Vagina (tissue), 2 donors: ENCODE data around the gene TMA7. TPM values are rescaled to one million over a fixed set of nuclear protein-coding genes. Genes with fewer than 3 reads are reported as not detected.
A peak's percentile ranks its signal among the peaks of the same experiment; 100 is the strongest.
"Not testable (repeated sequence)": the region's sequence is repeated elsewhere in the genome, so short reads cannot be mapped to it uniquely, and the experiment has no call there.

Experiments
- DNase-seq, 2 donors: peaks; one replicate each; pipeline ENCODE4 v3.0.0-alpha.2; 2017; ENCODE audit errors: extremely low spot score in 2 of 2
- H3K27ac ChIP-seq: fragments of 200-600 bp; sonication (generic); one replicate; pipeline ENCODE4 v1.5.1; 2019
- H3K27me3 ChIP-seq: fragments of 200-600 bp; sonication (generic); one replicate; pipeline ENCODE4 v1.5.1; 2019
- H3K36me3 ChIP-seq, 2 donors: fragments of 200-600 bp; sonication (generic); one replicate each; pipeline ENCODE4 v1.5.1; 2017 to 2019
- H3K4me1 ChIP-seq: fragments of 200-600 bp; sonication (generic); one replicate; pipeline ENCODE4 v1.5.1; 2019
- H3K4me3 ChIP-seq, 2 donors: fragments of 200-600 bp; sonication (generic); 1 replicate in 1 of 2; 2 replicates in 1 of 2; pipeline ENCODE4 v1.5.1; 2016 to 2019
- H3K9me3 ChIP-seq: fragments of 200-600 bp; sonication (generic); one replicate; pipeline ENCODE4 v1.5.1; 2019
- CTCF ChIP-seq, 3 experiments: fragments of 450-650 bp in 2 of 3; fragments of 200-600 bp in 1 of 3; sonication (generic) in 1 of 3; IDR thresholded peaks; one replicate each; pipeline ENCODE4 v1.5.1; 2017 to 2019; ENCODE audit warnings: antibody characterized with exemption in 3 of 3, mild to moderate bottlenecking in 2 of 3, moderate library complexity in 2 of 3
- POLR2A ChIP-seq, 2 donors: fragments of 450-650 bp; IDR thresholded peaks; one replicate each; pipeline ENCODE4 v1.6.1; 2017; ENCODE audit warnings: antibody characterized with exemption in 2 of 2, mild to moderate bottlenecking in 2 of 2, moderate library complexity in 2 of 2
- POLR2AphosphoS5 ChIP-seq, 2 donors: sonication (generic); formaldehyde crosslinking; IDR thresholded peaks; one replicate each; pipeline ENCODE4 v1.9.0; 2017; ENCODE audit warnings: antibody characterized with exemption in 2 of 2, mild to moderate bottlenecking in 2 of 2, low read depth in 1 of 2; ENCODE audit not compliant: insufficient read depth in 1 of 2
- intact Hi-C: fragments of 100-400 bp; cut with DNase I; formaldehyde crosslinking; loops from one replicate; pipeline ENCODE4 v1.15.1; 2023
- total RNA-seq: library from RNA; depleted of rRNA; stranded (reverse); fragments of >200 nt; gene quantifications from one replicate; pipeline ENCODE4 v1.2.3, GENCODE V29; 2016

TMA7 gene
- total RNA-seq, 1 donor from 2014 or later: 251 TPM

- peak in 1 of 2 donors; percentile 96 for DNase-seq
- H3K27me3 ChIP-seq: no peaks in the 10 kb centered on the region
- H3K4me3 ChIP-seq: no peak overlapping the region
- intact Hi-C loops: no loop called here
- no peak overlapping the region for H3K27ac ChIP-seq
- TF ChIP-seq POLR2AphosphoS5 (IDR thresholded peaks at IDR 0.05; ENCODE audit: insufficient read depth in 1 of 2, low read depth in 1 of 2) (no peak), CTCF (IDR thresholded peaks at IDR 0.05) (no peak), POLR2A (IDR thresholded peaks at IDR 0.05) (no peak)
- H3K9me3 ChIP-seq: no peaks in the 10 kb centered on the region
- peaks cover 0 to 3% of the 10 kb centered on the region in 2 donors for H3K36me3 ChIP-seq
- peaks cover 12% of the 10 kb centered on the region for H3K4me1 ChIP-seq
These were observed 41.2 kb upstream of the TMA7 start for GRCh38 chr3:48398701-48399386.

GRCh38 chr3:48399387-48400172 is 40.5 kb upstream of the TMA7 start:
- DNase-seq: peak in 1 of 2 donors; percentile 86
- intact Hi-C loops: loop anchor here (5.0 kb wide), 1 partner anchor 38 kb away; no protein-coding TSS in a partner anchor
- Histone ChIP-seq H3K36me3 (peaks cover 0 to 10% of the 10 kb centered on the region in 2 donors), H3K4me1 (peaks cover 12% of the 10 kb centered on the region), H3K27ac (no peak overlapping the region), H3K9me3 (no peaks in the 10 kb centered on the region), H3K27me3 (no peaks in the 10 kb centered on the region), H3K4me3 (no peak overlapping the region)
- peak in 1 of 2 donors; percentile 16 for TF ChIP-seq POLR2AphosphoS5 (IDR thresholded peaks at IDR 0.05; ENCODE audit: insufficient read depth in 1 of 2, low read depth in 1 of 2)
- no peak for TF ChIP-seq POLR2A (IDR thresholded peaks at IDR 0.05)
- no peak for TF ChIP-seq CTCF (IDR thresholded peaks at IDR 0.05)

GRCh38 chr3:48400824-48401433 is 39.1 kb upstream of the TMA7 start:
- H3K9me3 ChIP-seq: no peaks in the 10 kb centered on the region
- DNase-seq: no peak
- H3K4me1 ChIP-seq: peaks cover 12% of the 10 kb centered on the region
- TF ChIP-seq POLR2A (IDR thresholded peaks at IDR 0.05) (no peak), POLR2AphosphoS5 (IDR thresholded peaks at IDR 0.05; ENCODE audit: insufficient read depth in 1 of 2, low read depth in 1 of 2) (no peak), CTCF (IDR thresholded peaks at IDR 0.05) (peak; percentile 77 to 95 (median 83))
- no peaks in the 10 kb centered on the region for H3K27me3 ChIP-seq
- H3K36me3 ChIP-seq: peaks cover 0 to 21% of the 10 kb centered on the region in 2 donors
- no peak overlapping the region for H3K4me3 ChIP-seq
- intact Hi-C loops: loop anchor here (5.0 kb wide), 1 partner anchor 36 kb away; no protein-coding TSS in a partner anchor
- peak overlapping the region; percentile 82 for H3K27ac ChIP-seq

- not testable (repeated sequence) for H3K27me3 ChIP-seq, H3K4me3 ChIP-seq, DNase-seq, H3K9me3 ChIP-seq
- Histone ChIP-seq H3K36me3 (peaks cover 0 to 26% of the 10 kb centered on the region in 2 donors), H3K4me1 (peaks cover 12% of the 10 kb centered on the region), H3K27ac (peak overlapping the region; percentile 82)
- intact Hi-C loops: loop anchor here (5.0 kb wide), 1 partner anchor 36 kb away; no protein-coding TSS in a partner anchor
These were observed 38.6 kb upstream of the TMA7 start for GRCh38 chr3:48401434-48401901.

GRCh38 chr3:48402281-48402732 is 37.8 kb upstream of the TMA7 start:
- peaks cover 12% of the 10 kb centered on the region for H3K4me1 ChIP-seq
- intact Hi-C loops: loop anchor here (5.0 kb wide), 1 partner anchor 35 kb away; no protein-coding TSS in a partner anchor
- no peak for TF ChIP-seq CTCF (IDR thresholded peaks at IDR 0.05)
- TF ChIP-seq POLR2AphosphoS5 (IDR thresholded peaks at IDR 0.05; ENCODE audit: insufficient read depth in 1 of 2, low read depth in 1 of 2): peak; percentile 89 to 90

More at GRCh38 chr3:48402281-48402732, 37.8 kb upstream of the TMA7 start:
- Histone ChIP-seq H3K36me3 (peaks cover 0 to 35% of the 10 kb centered on the region in 2 donors), H3K9me3 (no peaks in the 10 kb centered on the region), H3K27me3 (no peaks in the 10 kb centered on the region), H3K27ac (peak overlapping the region; percentile 82), H3K4me3 (no peak overlapping the region)
- DNase-seq: peak in 1 of 2 donors; percentile 98
